Tibial nerve (tissue), 4 donors: ENCODE measurements around the gene ELOB. TPM values are rescaled to one million over a fixed set of nuclear protein-coding genes. Genes with fewer than 3 reads are reported as not detected.

Experiments
- DNase-seq, 2 donors: peaks; one replicate each; pipeline ENCODE4 v3.0.0-alpha.2; 2019; ENCODE audit warnings: low spot score in 2 of 2
- H3K27ac ChIP-seq, 4 donors: fragments of 200-600 bp; sonication (generic) in 3 of 4; one replicate each; pipeline ENCODE4 v1.5.1; 2017 to 2019; ENCODE audit warnings: mild to moderate bottlenecking in 1 of 4
- H3K27me3 ChIP-seq, 2 donors: fragments of 200-600 bp; sonication (generic) in 1 of 2; one replicate each; pipeline versions ENCODE4 v1.5.1 to v1.6.0; 2017 to 2019
- H3K36me3 ChIP-seq, 3 donors: fragments of 200-600 bp; sonication (generic); one replicate each; pipeline ENCODE4 v1.5.1; 2018 to 2019
- H3K4me1 ChIP-seq, 4 donors: fragments of 200-600 bp; sonication (generic) in 3 of 4; one replicate each; pipeline ENCODE4 v1.5.1; 2017 to 2019
- H3K4me3 ChIP-seq, 4 donors: fragments of 200-600 bp; sonication (generic) in 3 of 4; one replicate each; pipeline ENCODE4 v1.5.1; 2017 to 2019; ENCODE audit warnings: mild to moderate bottlenecking in 1 of 4, moderate library complexity in 1 of 4
- H3K9me3 ChIP-seq, 4 donors: fragments of 200-600 bp; sonication (generic) in 3 of 4; one replicate each; pipeline ENCODE4 v1.5.1; 2017 to 2019
- CTCF ChIP-seq, 5 experiments: fragments of 200-600 bp in 3 of 5; fragments of 450-650 bp in 2 of 5; sonication (generic) in 3 of 5; IDR thresholded peaks; one replicate each; pipeline ENCODE4 v1.5.1; 2016 to 2019; ENCODE audit warnings: antibody characterized with exemption in 5 of 5, mild to moderate bottlenecking in 3 of 5, moderate library complexity in 2 of 5
- EP300 ChIP-seq, 2 donors: sonication (generic); formaldehyde crosslinking; IDR thresholded peaks; one replicate each; pipeline ENCODE4 v1.6.1; 2017; ENCODE audit warnings: antibody characterized with exemption in 2 of 2, mild to moderate bottlenecking in 1 of 2
- POLR2A ChIP-seq, 2 donors: fragments of 450-650 bp; IDR thresholded peaks; one replicate each; pipeline ENCODE4 v1.6.1; 2017; ENCODE audit warnings: antibody characterized with exemption in 2 of 2, mild to moderate bottlenecking in 2 of 2, moderate library complexity in 2 of 2
- WGBS, 2 donors: methylation state at CpG; one replicate each; pipeline ENCODE4 v1.1.5; 2018; 5-methylcytosine and 5-hydroxymethylcytosine counted together
- total RNA-seq, 4 donors: library from RNA; depleted of rRNA; stranded (reverse); fragments of >200 nt; gene quantifications; one replicate each; pipeline ENCODE4 v1.1.0, GENCODE V29; 2016

ELOB gene
- total RNA-seq, 4 donors from 2014 or later = 293 to 759 (median 513) TPM

- no peak for TF ChIP-seq EP300 (IDR thresholded peaks at IDR 0.05)
- no peak for TF ChIP-seq POLR2A (IDR thresholded peaks at IDR 0.05)
- no peak for TF ChIP-seq CTCF (IDR thresholded peaks at IDR 0.05)
- H3K27ac ChIP-seq = no peak overlapping the region
- no peaks in the 10 kb centered on the region for H3K27me3 ChIP-seq
- no peak for DNase-seq
- no peak overlapping the region for H3K4me3 ChIP-seq
- 65 to 78% methylated on average over 15 of the region's 15 CpGs for WGBS, 2 donors
- H3K36me3 ChIP-seq = peaks cover 0 to 10% (median 0%) of the 10 kb centered on the region in 3 donors
- H3K9me3 ChIP-seq = no peaks in the 10 kb centered on the region
- H3K4me1 ChIP-seq = no peaks in the 10 kb centered on the region
Measured at GRCh38 chr16:2745116-2745890, 31.8 kb downstream of the ELOB start.

GRCh38 chr16:2744711-2745110 is 32.4 kb downstream of the ELOB start:
- DNase-seq = no peak

GRCh38 chr16:2743007-2743810 is 33.9 kb downstream of the ELOB start:
- Histone ChIP-seq H3K4me3 (no peak overlapping the region), H3K27me3 (peaks cover 0 to 8% of the 10 kb centered on the region in 2 donors), H3K36me3 (peaks cover 0 to 10% (median 0%) of the 10 kb centered on the region in 3 donors), H3K4me1 (no peaks in the 10 kb centered on the region), H3K9me3 (no peaks in the 10 kb centered on the region), H3K27ac (no peak overlapping the region)
- DNase-seq = no peak
- WGBS, 2 donors = 88 to 92% methylated on average over 17 to 19 of the region's 19 CpGs
- TF ChIP-seq EP300 (IDR thresholded peaks at IDR 0.05) = no peak
- no peak for TF ChIP-seq POLR2A (IDR thresholded peaks at IDR 0.05)
- TF ChIP-seq CTCF (IDR thresholded peaks at IDR 0.05) = no peak

More at GRCh38 chr16:2744711-2745110, 32.4 kb downstream of the ELOB start:
- no peaks in the 10 kb centered on the region for H3K9me3 ChIP-seq
- H3K27ac ChIP-seq = no peak overlapping the region
- 89% methylated on average over 6 of the region's 6 CpGs for WGBS, 2 donors
- peaks cover 0 to 1% of the 10 kb centered on the region in 2 donors for H3K27me3 ChIP-seq
- no peak overlapping the region for H3K4me3 ChIP-seq
- H3K4me1 ChIP-seq = no peaks in the 10 kb centered on the region
- H3K36me3 ChIP-seq = peaks cover 0 to 10% (median 0%) of the 10 kb centered on the region in 3 donors
- TF ChIP-seq POLR2A (IDR thresholded peaks at IDR 0.05) = no peak
- TF ChIP-seq CTCF (IDR thresholded peaks at IDR 0.05) = no peak
- no peak for TF ChIP-seq EP300 (IDR thresholded peaks at IDR 0.05)

- Histone ChIP-seq H3K36me3 (peaks cover 0 to 10% (median 0%) of the 10 kb centered on the region in 3 donors), H3K9me3 (no peaks in the 10 kb centered on the region), H3K4me3 (no peak overlapping the region), H3K27me3 (peaks cover 0 to 15% of the 10 kb centered on the region in 2 donors), H3K27ac (no peak overlapping the region), H3K4me1 (no peaks in the 10 kb centered on the region)
- TF ChIP-seq EP300 (IDR thresholded peaks at IDR 0.05) (no peak), CTCF (IDR thresholded peaks at IDR 0.05) (no peak), POLR2A (IDR thresholded peaks at IDR 0.05) (no peak)
- 93 to 94% methylated on average over 9 to 12 of the region's 12 CpGs for WGBS, 2 donors
- DNase-seq = no peak
Measured at GRCh38 chr16:2742323-2743006, 34.6 kb downstream of the ELOB start.
